GM23248 (cell line): Measurements from ENCODE around the gene HSPD1. TPM values are rescaled to one million over a fixed set of nuclear protein-coding genes. Genes with fewer than 3 reads are reported as not detected.
A peak's percentile ranks its signal among the peaks of the same experiment; 100 is the strongest.
"Not testable (repeated sequence)": the region's sequence is repeated elsewhere in the genome, so short reads cannot be mapped to it uniquely, and the experiment has no call there.

ENCODE experiments used
- DNase-seq: peaks from one replicate; pipeline ENCODE4 v3.0.0-alpha.2; 2015
- H2AFZ ChIP-seq: fragments of 200-600 bp; sonication (generic); 2 replicates; pipeline ENCODE4 v1.6.1; 2016; ENCODE audit warnings: antibody characterized with exemption
- H3F3A ChIP-seq: fragments of 200-600 bp; sonication (generic); 2 replicates; pipeline ENCODE4 v1.6.1; 2016; ENCODE audit warnings: mild to moderate bottlenecking, antibody characterized with exemption, mixed run types; ENCODE audit not compliant: insufficient read depth
- H3K27ac ChIP-seq: fragments of 200-600 bp; sonication (generic); 2 replicates; pipeline ENCODE4 v1.5.1; 2016; ENCODE audit warnings: mild to moderate bottlenecking
- H3K27me3 ChIP-seq: fragments of 200-600 bp; sonication (generic); replicated peaks from 2 replicates; pipeline ENCODE4 v1.6.1; 2016; ENCODE audit warnings: mild to moderate bottlenecking; ENCODE audit not compliant: insufficient read depth
- H3K36me3 ChIP-seq: fragments of 200-600 bp; sonication (generic); 2 replicates; pipeline ENCODE4 v1.6.1; 2016; ENCODE audit warnings: low read depth, mild to moderate bottlenecking
- H3K4me1 ChIP-seq: fragments of 200-600 bp; sonication (generic); 2 replicates; pipeline ENCODE4 v1.6.1; 2016; ENCODE audit warnings: mild to moderate bottlenecking; ENCODE audit not compliant: insufficient read depth
- H3K4me2 ChIP-seq: fragments of 200-600 bp; sonication (generic); one replicate; pipeline ENCODE4 v1.6.1; 2016; ENCODE audit warnings: mild to moderate bottlenecking; ENCODE audit not compliant: unreplicated experiment
- H3K4me3 ChIP-seq: fragments of 200-600 bp; sonication (generic); 2 replicates; pipeline ENCODE4 v1.5.1; 2016; ENCODE audit warnings: mild to moderate bottlenecking
- H3K79me2 ChIP-seq: fragments of 200-600 bp; sonication (generic); 2 replicates; pipeline ENCODE4 v1.6.1; 2016; ENCODE audit warnings: mild to moderate bottlenecking; ENCODE audit not compliant: insufficient read depth
- H3K9ac ChIP-seq: fragments of 200-600 bp; sonication (generic); 2 replicates; pipeline ENCODE4 v1.6.1; 2016; ENCODE audit warnings: mild to moderate bottlenecking
- H3K9me2 ChIP-seq: fragments of 200-600 bp; sonication (generic); 2 replicates; pipeline ENCODE4 v1.6.1; 2016; ENCODE audit warnings: mixed run types, mild to moderate bottlenecking, moderate library complexity; ENCODE audit not compliant: insufficient read depth
- H3K9me3 ChIP-seq: fragments of 200-600 bp; sonication (generic); one replicate; pipeline ENCODE4 v1.6.1; 2017; ENCODE audit warnings: low read depth
- H4K20me1 ChIP-seq: fragments of 200-600 bp; sonication (generic); 2 replicates; pipeline ENCODE4 v1.6.0; 2016; ENCODE audit not compliant: insufficient read depth
- EZH2 ChIP-seq: fragments of 200-600 bp; sonication (generic); IDR thresholded peaks from 2 replicates; pipeline ENCODE4 v1.6.1; 2018; ENCODE audit warnings: antibody characterized with exemption, mild to moderate bottlenecking; ENCODE audit not compliant: insufficient read depth, poor library complexity, severe bottlenecking
- EZH2phosphoT487 ChIP-seq: fragments of 200-600 bp; sonication (generic); IDR thresholded peaks from 2 replicates; pipeline ENCODE4 v1.6.1; 2018; ENCODE audit warnings: antibody characterized with exemption, moderate library complexity, mild to moderate bottlenecking, low read depth; ENCODE audit not compliant: insufficient read depth
- WGBS, 2 experiments: methylation state at CpG; one replicate each; pipeline ENCODE4 v1.1.6; 2015 to 2017; ENCODE audit warnings: low lambda C conversion rate in 2 of 2, low coverage in 1 of 2; ENCODE audit errors: missing lambda C conversion rate in 2 of 2; 5-methylcytosine and 5-hydroxymethylcytosine counted together
- in situ Hi-C: fragments of 300-500 bp; cut with MboI; formaldehyde crosslinking; loops from 2 replicates; pipeline ENCODE4 v1.15.0; 2020
- polyA plus RNA-seq: library from polyadenylated mRNA; unstranded; fragments of >200 nt; fragmentation: Nextera tagmentation; extraction: Ambion mirVana; gene quantifications from 2 replicates; pipeline ENCODE4 v1.2.1, GENCODE V29; 2016
- total RNA-seq: library from RNA; depleted of rRNA; stranded (reverse); fragments of >200 nt; shearing (Covaris generic); gene quantifications from 2 replicates; pipeline ENCODE4 v1.2.3, GENCODE V29; 2014

HSPD1 gene
- total and polyA plus RNA-seq, 2 experiments from 2014 or later = 151 to 214 TPM

GRCh38 chr2:197453914-197454398 lies 45.7 kb downstream of the HSPD1 start:
- Histone ChIP-seq H2AFZ (no peak overlapping the region), H3K4me1 (peaks cover 24% of the 10 kb centered on the region)

DNA sequence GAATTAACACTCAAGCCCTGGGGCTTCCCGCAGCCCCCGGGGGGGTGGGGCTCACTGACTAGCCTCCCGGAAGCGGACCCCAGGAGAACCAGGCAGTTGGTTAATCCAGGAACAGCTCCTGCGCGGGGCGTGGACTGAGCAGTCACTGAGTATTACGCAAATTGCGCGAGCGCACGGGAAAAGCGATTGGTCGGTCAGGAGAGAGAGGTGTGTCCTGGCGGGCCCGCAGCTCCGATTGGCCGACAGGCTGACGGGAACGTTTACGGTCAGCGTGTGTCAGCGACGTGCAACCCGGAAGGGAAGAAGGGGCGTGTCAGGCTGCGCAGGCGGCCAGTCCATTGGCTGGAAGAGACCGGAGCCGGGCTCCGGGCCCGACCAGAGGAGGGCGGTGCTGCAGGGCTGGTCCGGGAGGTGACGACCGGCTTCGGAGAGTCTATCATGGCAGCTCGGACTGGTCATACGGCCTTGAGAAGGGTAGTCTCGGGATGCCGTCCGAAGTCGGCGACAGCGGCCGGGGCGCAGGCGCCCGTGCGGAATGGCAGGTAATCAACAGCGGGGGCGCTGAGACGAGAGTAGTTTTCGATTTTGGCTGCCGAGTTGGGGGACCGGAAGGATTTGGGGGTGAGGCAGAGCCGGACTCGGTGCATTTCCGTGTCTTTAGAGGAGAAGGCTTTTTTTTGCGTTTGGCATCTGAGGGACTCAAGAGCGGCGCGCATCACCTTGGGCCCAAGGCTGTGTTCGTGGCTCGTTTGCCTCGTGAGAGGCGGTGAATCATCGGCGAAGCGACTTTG lies 46.3 kb downstream of the HSPD1 start, which contains the start of gene COQ10B:
Gene COQ10B, plus strand, starts transcription at position 430 of the 791 bp plus-strand sequence. Its CDS starts 9 bp downstream, at position 439.
- peak; percentile 100 for DNase-seq
- peak within 1 kb of the TSS; percentile 99 for H3K9ac ChIP-seq
- H3K27me3 ChIP-seq = no peaks in the 10 kb centered on the region
- no peaks in the 10 kb centered on the region for H3K9me3 ChIP-seq
- in situ Hi-C loops = no loop called here
- H3K27ac ChIP-seq = peak within 1 kb of the TSS; percentile 100
- H2AFZ ChIP-seq = peak within 1 kb of the TSS; percentile 85
- H3F3A ChIP-seq = peaks cover 16% of the 10 kb centered on the region
- H3K36me3 ChIP-seq = no peaks in the 10 kb centered on the region
- peak within 1 kb of the TSS; percentile 90 for H3K4me3 ChIP-seq
- peaks cover 45% of the 10 kb centered on the region for H3K79me2 ChIP-seq
- peaks cover 19% of the 10 kb centered on the region for H3K4me1 ChIP-seq
- WGBS, 2 experiments = 1% methylated on average over 64 to 70 of the region's 70 CpGs
- no peaks in the 10 kb centered on the region for H3K9me2 ChIP-seq
- peaks cover 13% of the 10 kb centered on the region; the same call in 1 of the 2 replicates for H4K20me1 ChIP-seq
- peak within 1 kb of the TSS; percentile 97 for H3K4me2 ChIP-seq
- TF ChIP-seq EZH2phosphoT487 (no peak), EZH2 (no peak)

More at GRCh38 chr2:197453914-197454398, 45.7 kb downstream of the HSPD1 start:
- 0 to 2% methylated on average over 11 of the region's 11 CpGs for WGBS, 2 experiments
- no peak for DNase-seq
- TF ChIP-seq EZH2 (no peak), EZH2phosphoT487 (no peak)
- Histone ChIP-seq H3F3A (peaks cover 21% of the 10 kb centered on the region), H3K27ac (peak overlapping the region; percentile 100), H3K79me2 (peaks cover 51% of the 10 kb centered on the region), H3K9ac (peak overlapping the region; percentile 99), H3K36me3 (no peaks in the 10 kb centered on the region), H3K4me3 (peak overlapping the region; percentile 90), H3K27me3 (no peaks in the 10 kb centered on the region), H3K9me2 (no peaks in the 10 kb centered on the region), H3K4me2 (peak overlapping the region; percentile 97), H4K20me1 (peaks cover 15% of the 10 kb centered on the region; the same call in 1 of the 2 replicates), H3K9me3 (no peaks in the 10 kb centered on the region)
- in situ Hi-C loops = no loop called here

- Histone ChIP-seq H3K4me1 (peaks cover 17% of the 10 kb centered on the region), H2AFZ (peak overlapping the region; percentile 85), H4K20me1 (0 out of 2 replicates have a peak, but pooled peaks cover 13% of the 10 kb centered on the region), H3K27me3 (no peaks in the 10 kb centered on the region), H3K79me2 (peaks cover 39% of the 10 kb centered on the region), H3K27ac (peak overlapping the region; percentile 100), H3K36me3 (no peaks in the 10 kb centered on the region), H3K9me2 (no peaks in the 10 kb centered on the region), H3K9ac (peak overlapping the region; percentile 99), H3K9me3 (no peaks in the 10 kb centered on the region), H3F3A (peaks cover 13% of the 10 kb centered on the region), H3K4me3 (peak overlapping the region; percentile 86), H3K4me2 (peak overlapping the region; percentile 86)
- in situ Hi-C loops = no loop called here
- no peak for DNase-seq
- TF ChIP-seq EZH2phosphoT487 (no peak), EZH2 (no peak)
- WGBS, 2 experiments = 2% methylated on average over 11 of the region's 11 CpGs
Measured at GRCh38 chr2:197452754-197453122, 46.9 kb downstream of the HSPD1 start.

GRCh38 chr2:197450935-197451358 lies 48.7 kb downstream of the HSPD1 start:
- H3K4me3 ChIP-seq, H3K27me3 ChIP-seq, H3K27ac ChIP-seq, H3K9me3 ChIP-seq, in situ Hi-C loops, H3K36me3 ChIP-seq, H3K9me2 ChIP-seq, H3K9ac ChIP-seq, H3K4me2 ChIP-seq, DNase-seq: not testable (repeated sequence)
- 0 out of 2 replicates have a peak, but pooled peaks cover 13% of the 10 kb centered on the region for H4K20me1 ChIP-seq
- peak overlapping the region; percentile 25; the same call in 1 of the 2 replicates for H2AFZ ChIP-seq
- H3K4me1 ChIP-seq = peaks cover 17% of the 10 kb centered on the region
- peaks cover 21% of the 10 kb centered on the region for H3K79me2 ChIP-seq
- WGBS, 2 experiments = 64 to 66% methylated on average over 6 of the region's 6 CpGs
- H3F3A ChIP-seq = peaks cover 13% of the 10 kb centered on the region
